ENCODE measurements around the gene CRTAC1.

GRCh38 chr10:97863808-97864207 is 166.6 kb downstream of the CRTAC1 start:
- no peak for TF ChIP-seq CTCF (optimal IDR thresholded peaks at IDR 0.05 in 1 of 3, IDR thresholded peaks at IDR 0.05 in 1 of 3, conservative IDR thresholded peaks at IDR 0.05 in 1 of 3; ENCODE audit: extremely low read depth in 1 of 3, insufficient read depth in 2 of 3, low read length in 3 of 3)
- no peak for TF ChIP-seq EZH2 (IDR thresholded peaks at IDR 0.05; ENCODE audit: low read length)

Measured in keratinocyte (primary cell).